Measurements from ENCODE around the gene DNAI1.

GRCh38 chr9:34486572-34486971 lies 28.0 kb downstream of the DNAI1 start:
- TF ChIP-seq CTCF (IDR thresholded peaks at IDR 0.05; ENCODE audit: insufficient read depth, low read length, poor library complexity, severe bottlenecking) (no peak), EZH2phosphoT487 (conservative IDR thresholded peaks at IDR 0.05; ENCODE audit: low read length) (no peak)

Data from SU-DHL-6 (cell line).